Fibroblast of mammary gland (primary cell): ENCODE measurements around the gene BRD1.
A peak's percentile ranks its signal among the peaks of the same experiment; 100 is the strongest.

Source experiments
- DNase-seq: peaks from one replicate; pipeline ENCODE4 v3.0.0-alpha.2; 2010; ENCODE audit warnings: low read depth
- H3K4me3 ChIP-seq: 2 replicates; pipeline ENCODE4 v1.5.1; 2011; ENCODE audit warnings: low read depth, mild to moderate bottlenecking, low read length, moderate library complexity; ENCODE audit not compliant: control insufficient read depth
- TF ChIP-seq, protein P1 (sequence below): conservative IDR thresholded peaks from 2 replicates; pipeline ENCODE4 v1.5.1; 2011; ENCODE audit warnings: low read depth, low read length, inconsistent platforms; ENCODE audit not compliant: control insufficient read depth, insufficient read depth

BRD1 gene

DNA sequence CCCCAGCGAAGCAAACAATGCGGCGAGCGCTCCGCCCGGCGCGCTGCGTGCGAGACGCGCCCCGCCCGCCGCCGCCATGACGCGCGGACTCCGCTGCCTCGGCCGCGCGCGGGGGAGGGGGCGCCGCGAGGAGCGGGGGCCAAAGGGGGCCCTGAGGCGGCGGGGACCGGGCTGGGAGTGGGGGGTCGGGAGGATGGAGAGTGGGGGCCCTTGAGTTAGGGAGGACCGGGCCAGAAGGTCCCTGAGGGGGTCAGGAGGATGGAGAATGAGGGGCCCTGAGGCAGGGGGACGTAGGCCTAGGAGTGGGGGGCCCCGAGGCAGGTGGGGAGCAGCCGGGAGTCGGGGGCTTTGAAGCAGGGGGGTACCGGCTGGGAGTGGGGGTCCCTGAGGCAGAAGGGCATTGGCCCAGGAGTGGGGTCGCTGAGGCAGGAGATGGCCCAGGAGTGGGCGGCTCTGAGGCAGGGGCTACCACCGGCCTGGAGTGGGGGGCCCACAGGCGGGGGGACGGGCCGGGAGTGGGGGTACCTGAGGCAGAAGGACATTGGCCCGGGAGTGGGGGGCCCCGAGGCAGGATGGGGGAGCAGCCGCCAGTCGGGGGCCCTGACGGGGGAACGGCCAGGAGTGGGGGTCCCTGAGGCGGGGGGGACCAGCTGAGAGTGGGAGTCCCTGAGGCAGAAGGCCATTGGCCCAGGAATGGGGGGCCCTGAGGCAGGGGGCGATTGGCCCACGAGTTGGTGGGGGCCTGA, at the start of gene BRD1:
TSS of gene BRD1 (minus strand) at position 21 of the 746 bp plus-strand sequence. CDS start 3,556 bp downstream, outside the sequence.
- TF ChIP-seq, protein P1, sequence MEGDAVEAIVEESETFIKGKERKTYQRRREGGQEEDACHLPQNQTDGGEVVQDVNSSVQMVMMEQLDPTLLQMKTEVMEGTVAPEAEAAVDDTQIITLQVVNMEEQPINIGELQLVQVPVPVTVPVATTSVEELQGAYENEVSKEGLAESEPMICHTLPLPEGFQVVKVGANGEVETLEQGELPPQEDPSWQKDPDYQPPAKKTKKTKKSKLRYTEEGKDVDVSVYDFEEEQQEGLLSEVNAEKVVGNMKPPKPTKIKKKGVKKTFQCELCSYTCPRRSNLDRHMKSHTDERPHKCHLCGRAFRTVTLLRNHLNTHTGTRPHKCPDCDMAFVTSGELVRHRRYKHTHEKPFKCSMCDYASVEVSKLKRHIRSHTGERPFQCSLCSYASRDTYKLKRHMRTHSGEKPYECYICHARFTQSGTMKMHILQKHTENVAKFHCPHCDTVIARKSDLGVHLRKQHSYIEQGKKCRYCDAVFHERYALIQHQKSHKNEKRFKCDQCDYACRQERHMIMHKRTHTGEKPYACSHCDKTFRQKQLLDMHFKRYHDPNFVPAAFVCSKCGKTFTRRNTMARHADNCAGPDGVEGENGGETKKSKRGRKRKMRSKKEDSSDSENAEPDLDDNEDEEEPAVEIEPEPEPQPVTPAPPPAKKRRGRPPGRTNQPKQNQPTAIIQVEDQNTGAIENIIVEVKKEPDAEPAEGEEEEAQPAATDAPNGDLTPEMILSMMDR: no peak
- H3K4me3 ChIP-seq: peak within 1 kb of the TSS; percentile 75

DNA sequence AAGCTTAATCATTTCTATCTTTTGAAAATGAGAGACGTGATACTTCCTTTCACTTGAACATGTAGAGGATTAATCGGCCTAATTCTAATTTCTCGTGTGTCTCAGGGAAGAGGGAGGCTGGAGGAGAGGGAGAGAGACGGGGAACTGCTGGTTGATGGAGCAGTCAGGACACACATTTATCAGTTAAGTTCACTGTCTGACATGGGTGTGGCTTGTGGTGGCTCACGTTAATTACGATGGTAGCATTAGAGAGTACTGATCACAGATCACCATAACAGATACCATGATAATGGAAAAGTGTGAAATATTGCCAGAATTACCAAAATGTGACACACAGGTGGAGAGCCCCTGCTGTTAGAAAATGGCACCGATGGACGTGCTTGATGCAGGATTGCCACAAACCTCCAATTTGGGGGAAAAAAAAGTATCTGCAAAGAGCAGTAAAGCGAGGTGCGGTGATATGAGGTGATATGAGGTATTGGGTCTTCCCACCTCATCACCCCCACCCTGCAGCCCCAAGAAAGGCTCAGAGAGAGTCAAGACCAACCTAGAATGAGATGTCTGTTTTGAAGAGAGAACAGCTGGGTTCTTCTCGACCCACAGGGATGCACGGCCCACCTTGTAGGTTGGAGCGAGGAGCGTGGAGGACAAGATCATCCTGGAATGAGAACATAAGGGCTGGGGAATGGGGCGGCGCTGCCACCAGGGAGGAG, 45.7 kb upstream of the BRD1 start:
- no peak for DNase-seq
- no peak overlapping the region for H3K4me3 ChIP-seq

More for the DNA sequence above, at the start of gene BRD1:
- DNase-seq: peak; percentile 50

DNA sequence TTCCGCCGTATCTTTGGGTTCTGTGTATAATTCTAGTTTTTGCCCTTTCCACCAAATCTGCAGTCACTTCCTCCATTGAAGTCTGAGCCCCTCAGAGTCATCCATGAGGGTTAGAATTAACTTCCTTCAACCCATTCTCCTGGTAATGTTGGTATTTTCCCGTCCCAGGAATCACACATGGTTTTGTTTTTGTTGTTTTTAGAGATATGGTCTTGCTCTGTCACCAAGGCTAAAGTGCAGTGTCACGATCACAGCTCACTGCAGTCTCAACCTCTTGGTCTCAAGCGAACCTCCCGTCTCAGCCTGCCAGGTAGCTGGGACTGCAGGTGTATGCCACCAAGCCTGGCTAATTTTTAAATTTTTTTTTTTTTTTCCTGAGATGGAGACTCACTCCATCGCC, 44.7 kb upstream of the BRD1 start:
- no peak overlapping the region for H3K4me3 ChIP-seq
- TF ChIP-seq, protein P1: no peak
- DNase-seq: no peak

More for the DNA sequence above, 45.7 kb upstream of the BRD1 start:
- TF ChIP-seq, protein P1: no peak

DNA sequence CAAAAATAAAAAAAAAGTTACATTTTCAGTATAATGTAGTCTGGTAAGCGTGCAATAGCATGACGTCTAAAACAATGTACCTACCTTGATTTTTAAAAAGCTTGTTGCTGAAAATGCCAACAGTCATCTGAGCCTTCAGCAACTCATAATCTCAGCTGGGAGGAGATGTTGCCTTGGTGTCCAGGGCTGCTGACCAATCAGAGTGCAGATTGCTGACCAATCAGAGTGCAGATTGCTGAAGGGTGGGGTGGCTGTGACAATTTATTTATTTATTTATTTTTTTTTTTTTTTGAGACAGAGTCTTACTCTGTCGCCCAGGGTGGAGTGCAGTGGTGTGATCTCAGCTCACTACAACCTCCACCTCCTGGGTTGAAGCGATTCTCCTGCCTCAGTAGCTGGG, 43.8 kb upstream of the BRD1 start:
- peak; percentile 24 for DNase-seq
- TF ChIP-seq, protein P1: no peak
- no peak overlapping the region for H3K4me3 ChIP-seq

DNA sequence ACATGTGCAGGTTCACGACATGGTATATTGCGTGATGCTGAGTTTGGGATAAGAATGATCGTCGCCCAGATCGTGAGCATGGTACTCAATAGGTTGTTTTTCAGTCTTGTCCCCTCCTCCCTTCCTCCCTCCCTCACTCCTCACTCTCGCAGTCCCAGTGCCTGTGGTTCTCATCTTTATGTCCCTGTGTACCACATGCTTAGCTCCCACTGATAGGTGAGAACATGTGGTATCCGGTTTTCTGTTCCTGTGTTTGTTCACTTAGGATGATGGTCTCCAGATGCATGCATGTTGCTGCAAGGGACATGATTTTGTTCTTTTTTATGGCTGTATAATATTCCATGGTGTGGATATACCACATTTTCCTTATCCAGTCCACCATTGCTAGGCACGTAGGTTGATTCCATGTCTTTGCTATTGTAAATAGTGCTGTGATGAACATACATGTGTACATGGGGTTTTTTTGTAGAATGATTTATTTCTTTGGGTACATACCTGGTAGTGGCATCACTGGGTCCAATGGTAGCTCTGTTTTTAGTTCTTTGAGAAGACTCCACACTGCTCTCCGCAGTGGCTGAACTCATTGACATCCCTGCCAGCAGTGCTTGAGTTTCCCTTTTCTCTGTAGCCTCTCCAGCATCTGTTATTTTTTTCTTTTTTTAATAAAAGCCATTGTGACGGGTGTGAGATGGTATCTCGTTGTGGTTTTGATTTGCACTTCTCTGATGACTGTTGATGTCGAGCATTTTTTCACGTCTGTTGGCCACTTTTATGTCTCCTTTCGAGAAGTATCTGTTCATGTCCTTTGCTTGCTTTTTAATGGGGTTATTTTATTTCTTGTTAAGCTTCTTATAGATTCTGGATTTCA, 42.4 kb upstream of the BRD1 start:
- no peak for DNase-seq

More for the DNA sequence above, 42.4 kb upstream of the BRD1 start:
- TF ChIP-seq, protein P1: no peak
- H3K4me3 ChIP-seq: no peak overlapping the region
